GM18519 (cell line): Measurements from ENCODE around the gene BRD7.

Experiments
- ATAC-seq: cut with Tn5 transposase; IDR thresholded peaks from one replicate; pipeline ENCODE4 v1.9.1; 2021; ENCODE audit warnings: mild to moderate bottlenecking, moderate library complexity; ENCODE audit not compliant: unreplicated experiment, low FRiP score

The BRD7 gene

GRCh38 chr16:50368410-50369132 is at the start of gene BRD7:
Gene BRD7 (minus strand): TSS chr16:50368988. CDS start chr16:50368774, 214 bp downstream.
- ATAC-seq, result peak; percentile 67

GRCh38 chr16:50416388-50416787 is 47.6 kb upstream of the BRD7 start:
- ATAC-seq, result no peak

GRCh38 chr16:50414152-50414551 is 45.4 kb upstream of the BRD7 start:
- ATAC-seq, result no peak

DNA sequence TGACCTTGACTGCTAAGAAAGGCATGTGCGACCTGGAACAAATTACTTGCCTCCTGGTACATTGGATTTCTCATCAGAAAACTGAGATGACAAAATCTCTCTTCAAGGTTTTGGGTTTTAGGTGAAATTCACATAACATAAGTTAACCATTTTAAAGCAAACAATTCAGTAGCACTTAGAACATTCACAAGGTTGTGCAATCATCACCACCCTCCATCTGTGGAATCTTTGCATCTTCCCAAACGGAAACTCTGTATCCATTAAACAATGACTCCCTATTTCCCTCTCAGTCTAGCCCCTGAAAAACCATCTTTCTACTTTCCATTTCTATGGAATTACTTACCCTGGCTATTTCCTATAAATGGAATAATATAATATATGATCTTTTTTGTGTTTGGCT is 42.2 kb upstream of the BRD7 start:
- no peak for ATAC-seq

DNA sequence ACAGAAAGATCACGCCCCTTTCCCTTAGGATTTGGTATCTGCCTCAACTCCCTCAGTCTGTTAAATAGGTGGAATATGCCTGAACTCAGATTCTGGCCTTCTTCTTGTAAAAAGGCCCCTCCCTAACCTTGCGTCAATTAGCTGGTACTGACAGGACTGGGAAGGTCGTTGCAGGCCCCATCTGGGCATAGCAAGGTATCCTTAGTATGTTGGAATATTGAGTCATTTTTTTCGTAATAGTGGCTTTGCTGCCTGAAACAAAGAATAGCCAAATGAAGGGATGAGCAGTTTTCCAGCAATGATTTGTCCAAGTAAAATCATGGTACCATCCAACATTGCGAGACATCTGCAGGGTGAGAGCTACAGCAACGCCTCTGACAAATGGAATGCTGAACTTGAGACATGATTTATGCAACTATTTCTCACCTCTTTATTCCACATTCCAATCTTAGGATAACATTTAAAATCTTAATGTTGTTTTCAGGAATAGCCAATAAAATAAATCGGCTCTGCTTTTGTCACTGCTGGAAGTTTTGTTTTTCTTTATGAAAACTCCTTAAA is 39.3 kb upstream of the BRD7 start:
- no peak for ATAC-seq

DNA sequence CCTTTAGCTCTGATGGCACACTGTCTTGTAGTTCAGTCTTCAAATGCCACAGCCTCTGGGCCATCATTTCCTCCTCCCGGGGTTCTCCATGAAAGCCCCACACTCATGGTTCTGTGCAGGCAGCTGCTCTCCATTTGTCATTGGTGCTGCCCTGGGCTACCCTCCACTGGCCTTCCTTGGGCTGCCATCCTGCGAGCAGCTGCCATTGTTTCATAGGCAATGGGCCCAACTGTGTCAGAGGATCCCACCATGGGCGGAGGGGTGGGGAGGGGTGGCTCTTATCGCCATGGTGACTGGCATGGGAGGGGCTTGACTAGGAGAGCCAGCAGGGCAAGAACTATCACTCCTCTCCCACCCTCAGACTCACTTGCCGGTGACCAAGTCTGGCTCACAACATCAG is 38.6 kb upstream of the BRD7 start:
- no peak for ATAC-seq

GRCh38 chr16:50403491-50403890 is 34.7 kb upstream of the BRD7 start:
- ATAC-seq, result no peak

- ATAC-seq, result no peak
These were observed 33.6 kb upstream of the BRD7 start for GRCh38 chr16:50402298-50402895.

DNA sequence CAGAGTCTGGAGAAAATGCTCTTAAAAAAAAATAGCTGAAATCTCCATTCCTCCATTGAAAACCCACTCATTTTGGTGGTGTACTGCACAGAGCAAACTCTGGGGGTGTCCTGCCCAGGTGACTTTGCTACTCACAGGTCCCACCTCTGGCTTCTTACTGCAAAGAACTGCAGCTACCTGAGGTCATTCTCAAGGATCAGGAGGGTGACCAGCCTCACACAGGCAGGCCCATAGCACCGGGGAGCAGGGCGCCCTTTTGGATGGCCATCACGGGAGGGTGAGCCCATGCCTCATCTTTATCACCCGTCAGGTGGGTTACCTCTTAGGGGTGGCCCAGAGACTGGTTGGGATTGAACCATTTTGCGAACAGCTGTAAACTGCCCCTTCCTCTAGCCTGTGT is 32.6 kb upstream of the BRD7 start:
- no peak for ATAC-seq

- no peak for ATAC-seq
These were observed 32.2 kb upstream of the BRD7 start for GRCh38 chr16:50400967-50401348.

GRCh38 chr16:50400312-50400966 is 31.7 kb upstream of the BRD7 start:
- no peak for ATAC-seq

DNA sequence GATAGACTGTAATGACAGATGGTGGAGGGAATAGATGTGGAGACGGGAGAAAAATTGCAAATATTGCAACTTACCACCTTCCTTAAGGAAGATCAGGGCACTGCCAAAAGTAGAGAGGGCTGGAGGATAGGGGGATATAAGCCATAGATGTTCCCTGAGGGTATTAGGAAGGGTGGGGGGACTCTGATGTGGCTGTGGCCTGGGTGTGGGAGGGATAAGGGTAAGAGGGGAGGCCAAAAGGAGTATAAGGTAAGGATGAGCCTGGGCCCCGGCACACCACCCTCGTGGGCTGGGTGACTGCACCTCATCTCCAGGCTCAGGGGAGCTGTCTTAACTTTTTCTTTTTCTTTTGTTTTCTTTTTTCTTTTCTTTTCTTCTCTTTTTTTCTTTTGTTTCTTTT is 30.6 kb upstream of the BRD7 start:
- no peak for ATAC-seq

DNA sequence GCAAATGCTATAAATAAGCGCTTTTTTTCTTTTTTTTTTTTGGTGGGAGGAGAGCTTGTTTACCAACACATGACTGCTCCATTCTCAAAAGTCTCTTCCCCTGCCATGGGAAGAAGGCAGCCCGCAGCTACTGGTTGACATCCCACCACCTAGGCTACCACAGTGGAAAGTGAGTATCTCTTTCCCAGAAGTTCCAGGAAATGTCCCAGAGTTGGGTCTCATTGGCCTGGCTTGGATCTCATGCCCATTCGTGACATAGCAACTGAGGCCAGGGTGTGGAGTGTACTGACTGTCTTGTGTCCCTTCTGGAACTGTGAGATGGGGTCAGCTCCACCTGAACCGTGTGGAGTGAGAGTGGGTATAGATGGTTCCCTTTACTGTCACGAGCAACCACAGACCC is 29.5 kb upstream of the BRD7 start:
- ATAC-seq, result no peak

DNA sequence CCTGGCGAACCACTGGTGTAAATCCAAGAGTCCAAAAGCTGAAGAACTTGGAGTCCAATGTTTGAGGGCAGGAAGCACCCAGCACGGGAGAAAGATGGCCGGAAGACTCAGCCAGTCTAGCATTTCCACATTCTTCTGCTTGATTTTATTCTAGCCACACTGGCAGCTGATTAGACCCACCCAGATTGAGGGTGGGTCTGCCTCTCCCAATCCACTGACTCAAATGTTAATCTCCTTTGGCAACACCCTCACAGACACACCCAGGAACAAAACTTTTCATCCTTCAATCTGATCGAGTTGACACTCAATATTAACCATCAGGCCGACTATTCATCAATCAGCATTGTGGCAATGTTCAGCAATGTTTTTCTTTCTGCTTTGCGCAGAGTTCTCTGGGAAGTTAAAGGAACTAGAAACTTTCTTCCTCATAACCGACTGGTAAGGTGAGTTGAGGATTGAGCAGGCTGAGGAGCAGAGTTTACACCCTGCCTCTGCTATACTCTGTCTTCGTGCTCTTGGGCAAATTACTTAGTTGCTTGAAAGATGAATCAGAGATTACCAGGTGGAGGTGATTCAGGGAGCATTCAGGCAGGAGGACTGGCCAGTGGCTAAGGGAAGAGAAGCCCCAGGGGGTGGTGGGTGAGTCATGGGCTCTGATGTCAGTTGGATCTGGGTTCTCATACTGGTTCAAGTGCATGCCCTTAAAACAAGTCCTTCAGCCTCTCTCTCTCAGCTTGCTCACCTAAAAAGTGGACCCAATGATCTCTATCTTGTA is 28.2 kb upstream of the BRD7 start:
- no peak for ATAC-seq

DNA sequence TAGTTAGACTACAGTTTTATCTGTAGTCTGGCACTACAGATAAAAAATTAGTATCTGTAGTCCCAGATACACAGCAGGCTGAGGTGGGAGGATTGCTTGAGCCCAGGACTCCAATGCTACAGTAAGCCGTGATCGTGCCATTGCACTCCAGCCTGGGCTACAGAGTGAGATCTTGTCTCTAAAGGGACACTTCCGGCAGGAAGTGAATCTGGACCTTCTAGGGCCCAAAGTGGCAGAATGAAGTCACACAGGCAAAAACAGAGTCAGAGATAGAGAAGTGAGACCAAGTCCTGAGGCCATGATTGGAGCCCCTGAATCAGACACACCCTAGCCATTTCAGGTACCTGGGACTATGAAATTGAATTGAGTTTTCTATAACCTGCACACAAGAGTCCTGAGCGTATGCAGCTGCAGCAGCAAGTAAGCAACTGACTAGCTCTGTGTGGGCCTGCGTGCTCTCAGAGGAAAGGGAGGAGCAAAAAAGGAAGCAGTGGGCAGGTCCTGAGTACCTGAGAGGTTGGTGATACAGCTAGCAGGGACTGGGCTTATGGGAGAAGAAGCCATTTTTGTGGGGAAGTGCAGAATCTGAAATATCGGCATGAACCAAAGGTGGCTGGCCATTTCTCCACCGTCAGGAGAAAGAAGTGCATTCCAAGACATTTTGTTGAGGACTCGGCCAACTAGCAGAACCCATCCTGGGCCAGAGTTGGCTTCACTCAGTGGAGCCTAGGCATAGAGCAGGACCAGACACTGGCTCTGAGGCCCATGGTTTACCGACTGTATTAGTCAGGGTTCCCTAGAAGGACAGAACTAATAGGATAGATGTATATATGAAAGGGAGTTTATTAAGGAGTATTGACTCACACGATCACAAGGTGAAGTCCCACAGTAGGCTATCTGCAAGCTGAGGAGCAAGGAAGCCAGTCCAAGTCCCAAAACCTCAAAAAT is 27.2 kb upstream of the BRD7 start:
- peak; percentile 75 for ATAC-seq

- ATAC-seq, result no peak
These were observed 25.3 kb upstream of the BRD7 start for GRCh38 chr16:50393858-50394802.

DNA sequence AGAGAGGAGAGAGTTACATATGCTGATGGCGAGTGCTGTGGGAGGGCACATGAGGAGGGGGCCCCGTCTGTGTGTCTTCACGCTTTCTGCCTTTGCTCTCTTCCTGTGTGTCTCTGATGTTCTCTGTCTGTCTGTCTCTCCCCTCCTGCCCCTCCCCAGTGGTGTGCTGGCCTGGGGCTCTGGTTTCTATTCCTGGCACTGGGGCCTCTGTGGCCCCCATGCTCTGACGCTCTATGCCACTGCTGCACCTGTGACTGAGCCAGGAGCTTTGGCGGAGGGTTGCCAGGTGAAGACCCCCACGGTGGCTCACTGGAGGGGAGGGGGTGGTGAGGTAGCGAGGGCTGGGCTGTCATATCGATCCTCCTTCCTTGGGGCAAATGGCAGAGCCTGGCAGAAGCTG is 24.6 kb upstream of the BRD7 start:
- no peak for ATAC-seq

- no peak for ATAC-seq
These were observed 22.3 kb upstream of the BRD7 start for GRCh38 chr16:50390914-50391716.
